Activated naive CD4-positive, alpha-beta T cell treated with anti-CD3 and anti-CD28 coated beads, Interleukin-2, amount 50 U/mL, for 24 hours (primary cell): ENCODE results near the gene PCID2.

Source experiments
- H3K27ac Mint-ChIP-seq: one replicate; pipeline ENCODE4 v1.8.0; 2021; ENCODE audit warnings: mild to moderate bottlenecking, mixed read lengths
- H3K27me3 Mint-ChIP-seq: one replicate; pipeline ENCODE4 v1.8.0; 2021; ENCODE audit warnings: mixed read lengths
- H3K36me3 Mint-ChIP-seq: one replicate; pipeline ENCODE4 v1.8.0; 2021; ENCODE audit warnings: mixed read lengths
- H3K4me1 Mint-ChIP-seq: one replicate; pipeline ENCODE4 v1.8.0; 2021; ENCODE audit warnings: mixed read lengths
- H3K4me3 Mint-ChIP-seq: one replicate; pipeline ENCODE4 v1.8.0; 2021; ENCODE audit warnings: mild to moderate bottlenecking, mixed read lengths
- H3K9me3 Mint-ChIP-seq: one replicate; pipeline ENCODE4 v1.8.0; 2021; ENCODE audit warnings: mixed read lengths

Gene PCID2

GRCh38 chr13:113205428-113205931 is 3.0 kb downstream of the PCID2 start:
- H3K27ac Mint-ChIP-seq: peak overlapping the region; percentile 59
- H3K4me1 Mint-ChIP-seq: peaks cover 63% of the 10 kb centered on the region
- peak overlapping the region; percentile 94 for H3K4me3 Mint-ChIP-seq
- no peaks in the 10 kb centered on the region for H3K9me3 Mint-ChIP-seq
- H3K36me3 Mint-ChIP-seq: peaks cover 16% of the 10 kb centered on the region
- no peaks in the 10 kb centered on the region for H3K27me3 Mint-ChIP-seq

- Mint-ChIP-seq H3K9me3 (no peaks in the 10 kb centered on the region), H3K4me3 (no peak overlapping the region), H3K4me1 (peaks cover 67% of the 10 kb centered on the region), H3K27ac (peak overlapping the region; percentile 70), H3K27me3 (no peaks in the 10 kb centered on the region), H3K36me3 (peaks cover 18% of the 10 kb centered on the region)
These were observed 4.1 kb downstream of the PCID2 start for GRCh38 chr13:113204378-113204734.

GRCh38 chr13:113203507-113204377 is 4.7 kb downstream of the PCID2 start:
- H3K27ac Mint-ChIP-seq: peak overlapping the region; percentile 70
- no peaks in the 10 kb centered on the region for H3K27me3 Mint-ChIP-seq
- no peaks in the 10 kb centered on the region for H3K9me3 Mint-ChIP-seq
- no peak overlapping the region for H3K4me3 Mint-ChIP-seq
- peaks cover 18% of the 10 kb centered on the region for H3K36me3 Mint-ChIP-seq
- peaks cover 67% of the 10 kb centered on the region for H3K4me1 Mint-ChIP-seq

GRCh38 chr13:113202912-113203311 is 5.6 kb downstream of the PCID2 start:
- Mint-ChIP-seq H3K4me1 (peaks cover 67% of the 10 kb centered on the region), H3K9me3 (no peaks in the 10 kb centered on the region), H3K4me3 (no peak overlapping the region), H3K36me3 (peaks cover 20% of the 10 kb centered on the region), H3K27ac (no peak overlapping the region), H3K27me3 (no peaks in the 10 kb centered on the region)

GRCh38 chr13:113201815-113202214 is 6.7 kb downstream of the PCID2 start:
- Mint-ChIP-seq H3K9me3 (no peaks in the 10 kb centered on the region), H3K27me3 (no peaks in the 10 kb centered on the region), H3K4me3 (no peak overlapping the region), H3K4me1 (peaks cover 56% of the 10 kb centered on the region), H3K27ac (no peak overlapping the region), H3K36me3 (peaks cover 15% of the 10 kb centered on the region)

- no peak overlapping the region for H3K27ac Mint-ChIP-seq
- peaks cover 13% of the 10 kb centered on the region for H3K4me1 Mint-ChIP-seq
- no peak overlapping the region for H3K4me3 Mint-ChIP-seq
- H3K36me3 Mint-ChIP-seq: peaks cover 16% of the 10 kb centered on the region
- no peaks in the 10 kb centered on the region for H3K9me3 Mint-ChIP-seq
- H3K27me3 Mint-ChIP-seq: no peaks in the 10 kb centered on the region
These were observed 11.3 kb downstream of the PCID2 start for GRCh38 chr13:113196970-113197737.

GRCh38 chr13:113195360-113195759 is 13.1 kb downstream of the PCID2 start:
- H3K4me3 Mint-ChIP-seq: no peak overlapping the region
- peaks cover 6% of the 10 kb centered on the region for H3K4me1 Mint-ChIP-seq
- no peaks in the 10 kb centered on the region for H3K9me3 Mint-ChIP-seq
- no peak overlapping the region for H3K27ac Mint-ChIP-seq
- H3K36me3 Mint-ChIP-seq: peaks cover 16% of the 10 kb centered on the region
- H3K27me3 Mint-ChIP-seq: no peaks in the 10 kb centered on the region

- H3K4me3 Mint-ChIP-seq: no peak overlapping the region
- peaks cover 9% of the 10 kb centered on the region for H3K4me1 Mint-ChIP-seq
- H3K9me3 Mint-ChIP-seq: no peaks in the 10 kb centered on the region
- peaks cover 25% of the 10 kb centered on the region for H3K36me3 Mint-ChIP-seq
- no peak overlapping the region for H3K27ac Mint-ChIP-seq
- no peaks in the 10 kb centered on the region for H3K27me3 Mint-ChIP-seq
These were observed 15.6 kb downstream of the PCID2 start for GRCh38 chr13:113192902-113193301.

- no peaks in the 10 kb centered on the region for H3K9me3 Mint-ChIP-seq
- H3K36me3 Mint-ChIP-seq: peaks cover 26% of the 10 kb centered on the region
- H3K27ac Mint-ChIP-seq: no peak overlapping the region
- no peaks in the 10 kb centered on the region for H3K27me3 Mint-ChIP-seq
- H3K4me1 Mint-ChIP-seq: peaks cover 15% of the 10 kb centered on the region
- H3K4me3 Mint-ChIP-seq: no peak overlapping the region
These were observed 16.2 kb downstream of the PCID2 start for GRCh38 chr13:113192279-113192678.

GRCh38 chr13:113190181-113190580 is 18.3 kb downstream of the PCID2 start:
- H3K36me3 Mint-ChIP-seq: peaks cover 20% of the 10 kb centered on the region
- H3K9me3 Mint-ChIP-seq: no peaks in the 10 kb centered on the region
- H3K27ac Mint-ChIP-seq: no peak overlapping the region
- H3K4me1 Mint-ChIP-seq: peaks cover 30% of the 10 kb centered on the region
- H3K27me3 Mint-ChIP-seq: no peaks in the 10 kb centered on the region
- no peak overlapping the region for H3K4me3 Mint-ChIP-seq

GRCh38 chr13:113187883-113188665 is 20.4 kb downstream of the PCID2 start:
- Mint-ChIP-seq H3K4me3 (no peak overlapping the region), H3K27ac (no peak overlapping the region), H3K36me3 (peaks cover 24% of the 10 kb centered on the region), H3K4me1 (peaks cover 43% of the 10 kb centered on the region), H3K9me3 (no peaks in the 10 kb centered on the region), H3K27me3 (no peaks in the 10 kb centered on the region)

- peak overlapping the region; percentile 64 for H3K27ac Mint-ChIP-seq
- H3K27me3 Mint-ChIP-seq: no peaks in the 10 kb centered on the region
- H3K9me3 Mint-ChIP-seq: no peaks in the 10 kb centered on the region
- H3K4me3 Mint-ChIP-seq: peak overlapping the region; percentile 57
- peaks cover 26% of the 10 kb centered on the region for H3K36me3 Mint-ChIP-seq
- peaks cover 45% of the 10 kb centered on the region for H3K4me1 Mint-ChIP-seq
These were observed 21.2 kb downstream of the PCID2 start for GRCh38 chr13:113187263-113187669.

GRCh38 chr13:113186061-113186900 is 22.2 kb downstream of the PCID2 start:
- H3K27ac Mint-ChIP-seq: peak overlapping the region; percentile 91

GRCh38 chr13:113184568-113185440 is 23.7 kb downstream of the PCID2 start:
- Mint-ChIP-seq H3K9me3 (no peaks in the 10 kb centered on the region), H3K4me1 (peaks cover 61% of the 10 kb centered on the region), H3K36me3 (peaks cover 32% of the 10 kb centered on the region), H3K27ac (peak overlapping the region; percentile 87), H3K4me3 (peak overlapping the region; percentile 87), H3K27me3 (no peaks in the 10 kb centered on the region)

More at GRCh38 chr13:113186061-113186900, 22.2 kb downstream of the PCID2 start:
- H3K4me3 Mint-ChIP-seq: peak overlapping the region; percentile 82
- peaks cover 31% of the 10 kb centered on the region for H3K36me3 Mint-ChIP-seq
- no peaks in the 10 kb centered on the region for H3K9me3 Mint-ChIP-seq
- H3K4me1 Mint-ChIP-seq: peaks cover 50% of the 10 kb centered on the region
- no peaks in the 10 kb centered on the region for H3K27me3 Mint-ChIP-seq
